HG03095 (cell line): Measurements from ENCODE around the gene C18orf63.
"Not testable (repeated sequence)": the region's sequence is repeated elsewhere in the genome, so short reads cannot be mapped to it uniquely, and the experiment has no call there.

ENCODE experiments used
- ATAC-seq: cut with Tn5 transposase; IDR thresholded peaks from one replicate; pipeline ENCODE4 v1.9.1; 2021; ENCODE audit warnings: moderate library complexity; ENCODE audit not compliant: unreplicated experiment

Gene C18orf63

DNA sequence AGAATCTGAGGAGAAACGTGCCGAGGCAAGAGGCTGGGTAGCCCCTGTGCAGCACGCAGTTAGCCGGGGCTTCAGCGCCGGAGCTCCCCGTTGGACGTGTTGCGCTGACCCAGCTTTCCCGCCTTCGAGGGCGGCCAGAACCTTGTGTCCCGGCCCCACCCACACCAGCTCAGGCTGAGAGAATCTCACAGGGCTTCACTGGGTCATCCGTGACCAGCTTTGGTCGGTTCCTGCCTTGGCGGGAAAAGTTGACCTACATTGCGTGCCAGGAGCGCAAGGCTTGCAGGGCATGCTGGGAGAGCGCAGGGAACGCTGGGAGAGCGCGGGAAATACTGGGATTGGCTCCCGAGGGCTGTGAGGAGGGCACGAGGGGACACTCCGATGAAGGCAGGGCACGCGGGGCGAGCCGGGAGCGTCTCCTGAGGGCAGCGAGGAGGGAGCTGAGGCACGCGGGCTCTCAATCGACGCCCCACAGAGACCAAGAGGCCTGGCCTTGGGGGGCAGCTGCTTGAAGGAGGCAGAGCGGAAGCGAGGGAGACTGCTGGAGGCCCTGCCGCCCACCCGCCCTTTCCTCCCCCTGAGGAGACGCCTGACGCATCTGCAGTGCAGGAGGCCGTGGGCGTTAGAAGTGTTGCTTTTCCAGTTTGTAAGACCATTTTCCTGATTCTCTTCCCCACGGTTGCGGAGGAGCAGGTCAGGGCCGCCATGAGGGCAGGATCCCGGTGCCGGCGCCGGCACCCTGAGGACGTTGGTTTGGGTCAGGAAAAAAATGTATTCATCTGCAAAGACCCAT, at the start of gene C18orf63:
TSS of gene C18orf63 (plus strand) at position 376 of the 793 bp plus-strand sequence. CDS start 2,027 bp downstream, outside the sequence.
- ATAC-seq: no peak

DNA sequence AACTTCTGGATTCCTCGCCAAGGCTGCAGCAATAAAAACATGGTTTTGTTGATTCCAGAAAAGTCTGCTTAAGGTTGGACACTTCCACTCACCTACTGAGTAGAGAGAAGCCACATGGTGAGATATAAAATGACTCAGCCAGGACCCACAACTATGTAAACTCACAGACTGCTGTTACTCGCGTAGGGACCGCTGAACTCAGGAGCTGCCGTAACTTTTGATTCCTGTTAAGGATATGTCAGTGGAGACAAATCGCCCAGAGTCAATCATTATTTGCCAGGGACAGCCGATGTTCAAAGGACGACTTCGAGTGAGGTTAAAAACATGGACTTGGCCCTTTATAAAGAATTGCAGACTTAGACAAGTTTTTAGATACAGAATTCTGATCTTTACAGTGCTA, 49.5 kb upstream of the C18orf63 start:
- no peak for ATAC-seq

DNA sequence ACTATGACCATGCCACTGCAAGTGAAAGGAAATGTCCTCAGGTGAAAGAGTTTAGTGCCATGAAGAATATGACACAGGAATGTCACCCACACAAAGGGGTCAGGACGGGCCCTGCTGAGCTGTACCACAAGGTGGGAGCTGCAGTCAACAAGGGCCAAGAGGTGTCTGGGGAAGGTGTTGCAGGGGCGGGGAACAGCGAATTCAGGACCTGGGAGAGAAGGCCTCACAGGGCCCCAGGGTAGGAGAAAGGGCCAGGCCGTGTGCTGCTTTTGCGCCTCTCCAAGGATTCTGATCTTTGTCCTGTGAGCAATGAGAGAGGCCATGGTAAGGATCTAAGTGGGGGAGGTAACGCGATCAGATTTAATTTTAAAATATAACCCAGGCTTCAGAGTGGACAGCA, 47.5 kb upstream of the C18orf63 start:
- no peak for ATAC-seq

DNA sequence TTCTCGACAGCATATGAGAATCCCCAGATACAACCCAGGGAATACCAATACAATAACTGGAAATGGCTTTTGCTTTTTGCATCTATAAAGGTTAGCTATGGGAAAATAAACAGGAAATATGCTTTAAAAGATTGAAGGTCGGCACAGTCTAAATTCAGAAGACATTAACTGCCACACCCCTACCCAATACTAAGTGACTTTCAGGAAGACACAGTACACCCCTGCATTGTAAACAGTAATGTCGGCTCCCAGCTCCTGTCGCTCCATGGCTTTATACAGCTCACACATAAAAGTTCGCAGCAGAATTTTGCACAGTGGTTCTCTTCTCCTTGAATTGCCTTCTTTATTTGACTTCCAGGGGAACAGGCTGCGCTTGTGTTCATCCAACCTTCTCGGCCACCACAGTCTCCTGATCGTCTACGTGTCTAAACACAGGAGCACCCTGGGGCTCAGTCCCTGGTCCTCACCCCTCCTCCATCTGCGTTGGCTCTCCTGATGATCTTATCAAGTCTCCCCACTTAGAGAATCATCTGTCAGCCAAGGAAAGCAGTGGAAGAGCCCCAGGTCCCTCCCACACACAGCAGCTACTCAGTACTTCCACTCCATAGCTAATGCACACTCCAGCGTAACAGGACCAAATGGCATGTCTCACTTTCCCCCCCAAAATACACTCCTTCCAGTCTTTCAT, 46.6 kb upstream of the C18orf63 start:
- ATAC-seq: no peak

DNA sequence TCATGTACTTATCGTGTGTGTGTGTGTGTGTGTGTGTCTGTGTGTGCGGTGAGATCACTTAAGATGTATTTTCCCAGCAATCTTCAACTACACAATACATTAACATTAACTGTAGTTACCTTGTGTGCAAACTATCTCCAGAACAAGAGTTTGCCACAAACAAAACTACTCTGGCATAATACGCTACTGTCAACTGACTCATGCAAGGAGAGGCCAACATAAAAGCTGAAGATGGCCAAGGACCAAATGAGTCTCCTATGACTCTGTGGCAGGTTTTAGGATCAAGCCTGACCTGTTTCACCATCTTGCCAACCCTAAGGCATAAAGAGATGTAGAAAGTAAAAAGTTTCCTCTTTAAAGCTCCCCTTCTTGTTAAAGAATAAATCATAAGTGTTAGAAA, 44.0 kb upstream of the C18orf63 start:
- no peak for ATAC-seq

DNA sequence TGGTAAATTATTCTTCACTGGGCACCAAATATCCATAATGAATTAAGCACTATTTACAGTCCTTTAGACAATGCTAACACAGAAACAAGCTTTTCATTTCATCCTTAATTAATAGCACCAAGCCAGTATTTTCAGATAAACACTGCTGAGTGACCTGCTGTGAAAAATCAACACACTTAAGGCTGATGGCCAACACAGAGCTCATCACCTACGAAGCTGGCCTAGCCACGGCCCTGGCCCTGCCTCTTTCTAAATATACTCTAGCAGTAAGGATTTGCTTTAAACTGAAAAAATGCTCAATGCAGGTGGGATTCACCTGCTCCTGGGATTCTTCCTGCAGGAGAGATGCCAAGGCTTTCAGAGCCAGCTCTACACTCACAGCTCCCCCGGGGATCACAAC, 42.2 kb upstream of the C18orf63 start:
- no peak for ATAC-seq

DNA sequence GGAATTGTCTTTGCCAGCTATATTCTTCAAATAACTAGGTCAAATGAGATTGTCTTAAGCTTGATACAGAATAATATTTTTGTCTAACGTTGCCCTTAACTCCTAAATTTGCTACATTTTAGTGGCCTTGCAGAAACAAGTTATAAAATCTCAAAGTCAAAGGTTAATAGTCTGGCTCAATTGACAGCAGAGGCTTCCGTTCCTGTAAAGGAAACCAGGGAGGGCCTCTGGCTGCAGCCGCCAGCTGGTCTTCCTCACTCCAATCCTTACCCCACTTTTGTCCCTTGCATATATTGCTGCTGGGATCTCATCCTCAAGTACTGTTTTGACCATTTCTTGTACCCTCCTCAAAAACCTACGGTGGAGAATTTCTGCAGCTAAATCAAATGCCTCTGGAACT, 40.9 kb upstream of the C18orf63 start:
- ATAC-seq: no peak

DNA sequence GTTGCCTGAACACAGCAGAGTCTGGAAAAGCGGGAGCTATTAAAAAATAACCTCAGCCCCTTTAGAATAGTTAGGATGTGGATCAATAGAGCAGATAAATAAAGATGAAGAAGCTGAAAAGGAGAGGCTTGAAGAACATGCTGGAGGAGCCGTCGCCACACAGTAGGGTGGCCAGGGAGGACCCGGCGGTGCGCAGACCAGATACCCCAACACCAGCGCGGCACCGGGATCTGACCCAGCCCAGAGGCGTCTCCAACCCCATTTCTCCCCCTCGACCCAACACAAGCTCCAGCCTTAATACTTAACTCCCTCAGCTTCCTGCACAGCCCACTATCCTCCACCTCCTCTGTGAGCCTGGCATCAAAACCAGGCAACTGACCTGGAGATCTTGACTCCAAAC, 39.9 kb upstream of the C18orf63 start:
- ATAC-seq: no peak

DNA sequence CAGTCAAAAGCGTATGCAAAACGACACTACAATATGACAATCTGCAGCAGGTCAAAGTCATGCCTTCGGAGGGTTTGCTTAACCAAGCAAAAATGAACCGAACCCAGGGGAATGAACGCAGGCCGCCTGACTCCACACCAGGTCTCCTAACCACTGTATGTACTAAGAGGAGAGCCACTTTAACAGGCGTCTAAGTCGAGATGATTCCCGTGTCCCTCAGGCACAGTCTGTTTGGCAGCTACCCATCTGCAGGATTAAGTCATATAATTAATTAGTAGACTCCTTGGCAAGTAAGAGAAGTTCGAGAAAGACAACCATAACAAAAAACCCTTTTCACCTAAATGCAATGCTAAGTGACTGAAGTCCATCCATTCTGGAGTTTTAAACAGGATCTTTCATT, 39.0 kb upstream of the C18orf63 start:
- no peak for ATAC-seq

DNA sequence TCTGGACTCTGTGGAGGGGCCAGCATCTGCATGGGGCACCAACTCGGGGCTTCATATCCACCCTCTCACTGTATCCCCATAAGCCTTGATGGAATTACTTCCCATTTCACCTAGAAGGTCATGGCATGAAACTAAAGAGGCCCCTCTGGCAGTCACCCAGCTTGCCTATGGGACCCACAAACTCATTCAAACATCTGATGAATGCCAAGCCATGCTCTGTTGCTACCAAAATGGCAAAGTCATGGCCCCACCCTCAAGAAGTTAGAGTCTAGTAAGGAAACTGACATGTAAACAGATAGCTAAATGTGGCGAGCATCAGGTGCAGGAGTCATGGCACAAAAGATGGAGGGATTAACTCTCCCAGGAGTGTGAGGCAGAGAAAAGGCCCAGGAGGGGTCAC, 38.3 kb upstream of the C18orf63 start:
- ATAC-seq: no peak

DNA sequence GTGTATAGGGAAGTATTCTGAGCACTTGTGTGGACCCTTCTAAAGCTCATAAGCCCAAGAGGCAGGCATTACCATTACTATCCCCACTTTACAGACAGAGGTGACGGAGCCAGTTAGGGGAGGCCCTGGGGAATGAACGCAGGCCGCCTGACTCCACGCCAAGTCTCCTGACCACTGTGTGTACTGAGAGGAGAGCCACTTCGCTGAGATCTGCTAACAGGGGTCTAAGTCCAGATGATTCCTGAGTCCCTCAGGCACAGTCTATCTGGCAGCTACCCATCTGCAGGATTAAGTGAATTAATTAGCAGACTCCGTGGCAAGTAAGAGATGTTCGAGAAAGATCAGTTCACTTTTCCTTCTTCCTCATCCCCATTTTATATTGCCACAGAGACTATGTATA, 37.6 kb upstream of the C18orf63 start:
- ATAC-seq: no peak

DNA sequence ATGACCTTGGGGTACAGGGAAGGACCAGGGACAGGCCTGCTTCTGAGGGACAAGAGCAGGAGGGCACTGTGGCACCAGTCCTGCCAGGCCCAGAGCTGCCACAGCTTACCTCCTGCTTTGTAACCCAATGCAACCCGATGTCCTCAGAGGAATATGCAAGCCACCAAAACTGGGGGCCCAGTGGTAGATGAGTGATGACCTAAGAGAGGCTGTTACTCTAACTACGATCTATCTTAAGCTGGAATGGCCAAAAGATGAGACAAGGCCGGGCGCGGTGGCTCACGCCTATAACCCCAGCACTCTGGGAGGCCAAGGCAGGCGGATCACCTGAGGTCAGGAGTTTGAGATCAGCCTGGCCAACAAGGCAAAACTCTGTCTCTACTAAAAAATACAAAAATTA, 36.7 kb upstream of the C18orf63 start:
- no peak for ATAC-seq

DNA sequence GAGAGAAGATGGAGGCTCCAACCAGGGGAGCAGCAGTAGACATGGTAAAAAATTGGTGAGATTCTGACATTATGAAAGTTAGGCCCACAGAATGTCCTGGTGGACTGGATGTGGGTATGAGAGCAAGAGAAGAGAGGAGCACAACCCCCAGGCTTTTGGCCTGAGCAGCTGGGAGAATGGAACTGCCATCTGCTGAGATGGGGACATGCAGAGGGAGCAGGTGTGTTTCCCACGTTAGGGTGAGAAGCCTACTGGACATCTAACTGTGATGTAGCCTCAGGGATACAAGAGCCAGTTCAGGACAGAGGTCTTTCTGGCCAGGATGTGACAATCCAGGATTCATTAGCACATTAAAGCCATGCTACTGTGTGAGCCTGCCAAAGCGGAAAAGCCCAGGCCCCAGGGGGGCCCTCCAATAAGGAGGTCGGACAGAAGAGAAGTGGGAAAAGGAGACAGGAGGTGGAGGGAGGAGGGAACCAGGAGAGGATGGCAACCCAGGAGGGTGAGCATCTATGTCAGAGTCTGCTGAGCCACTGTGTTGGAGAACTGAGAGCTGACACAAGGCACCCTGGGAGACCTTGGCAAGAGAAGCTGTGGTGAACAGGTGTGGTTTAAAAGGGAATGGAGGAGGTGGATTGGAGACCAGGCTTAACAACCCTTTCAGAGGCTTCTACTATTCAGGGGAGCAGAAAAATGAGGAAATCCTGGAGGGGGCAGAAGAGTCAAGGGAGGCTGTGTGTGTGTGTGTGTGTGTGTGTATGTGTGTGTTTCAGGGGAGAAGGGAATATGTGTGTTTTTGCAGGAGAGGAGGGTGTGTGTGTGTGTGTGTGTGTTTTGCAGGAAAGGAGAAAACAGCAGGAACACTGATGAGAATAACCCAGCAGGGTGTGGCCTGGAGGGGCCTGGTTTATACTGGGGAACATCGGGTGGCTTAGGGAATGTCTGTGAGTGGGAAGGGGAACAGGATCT, 34.3 kb upstream of the C18orf63 start:
- ATAC-seq: no peak

DNA sequence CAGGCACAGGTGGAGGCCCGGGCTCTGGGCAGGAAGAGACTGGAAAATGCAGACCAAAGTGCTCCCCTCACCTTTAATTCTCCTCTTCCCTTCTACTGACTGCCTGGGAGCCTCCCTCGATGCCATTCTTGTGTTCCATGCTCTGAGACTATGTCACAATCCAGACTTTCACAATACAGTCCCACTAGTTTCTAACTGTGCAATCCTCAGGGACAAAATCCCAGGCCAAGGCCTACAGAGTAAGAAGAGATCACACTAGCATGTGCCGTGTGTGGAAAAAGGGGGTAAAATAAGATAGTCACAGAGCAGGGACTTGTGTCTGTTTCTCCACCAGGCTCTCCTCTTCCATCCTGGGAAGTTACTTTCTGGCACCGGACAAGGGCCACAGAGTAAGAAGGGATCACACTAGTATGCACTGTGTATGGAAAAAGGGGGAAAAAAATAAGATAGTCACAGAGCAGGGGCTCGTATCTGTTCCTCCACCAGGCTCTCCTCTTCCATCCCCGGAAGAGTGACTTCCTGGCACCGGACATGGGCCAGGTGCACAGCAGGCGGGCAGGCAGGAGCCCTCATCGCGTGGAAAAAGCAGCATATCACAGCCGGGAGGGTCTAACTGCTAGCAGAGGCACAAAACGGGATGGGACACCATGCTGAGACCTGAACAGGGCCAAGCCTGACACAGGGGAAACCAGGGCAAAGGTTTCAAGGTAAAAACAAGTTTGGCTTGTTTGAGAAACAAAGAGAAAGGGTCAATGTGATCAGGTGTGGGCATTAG, 33.5 kb upstream of the C18orf63 start:
- ATAC-seq: no peak

DNA sequence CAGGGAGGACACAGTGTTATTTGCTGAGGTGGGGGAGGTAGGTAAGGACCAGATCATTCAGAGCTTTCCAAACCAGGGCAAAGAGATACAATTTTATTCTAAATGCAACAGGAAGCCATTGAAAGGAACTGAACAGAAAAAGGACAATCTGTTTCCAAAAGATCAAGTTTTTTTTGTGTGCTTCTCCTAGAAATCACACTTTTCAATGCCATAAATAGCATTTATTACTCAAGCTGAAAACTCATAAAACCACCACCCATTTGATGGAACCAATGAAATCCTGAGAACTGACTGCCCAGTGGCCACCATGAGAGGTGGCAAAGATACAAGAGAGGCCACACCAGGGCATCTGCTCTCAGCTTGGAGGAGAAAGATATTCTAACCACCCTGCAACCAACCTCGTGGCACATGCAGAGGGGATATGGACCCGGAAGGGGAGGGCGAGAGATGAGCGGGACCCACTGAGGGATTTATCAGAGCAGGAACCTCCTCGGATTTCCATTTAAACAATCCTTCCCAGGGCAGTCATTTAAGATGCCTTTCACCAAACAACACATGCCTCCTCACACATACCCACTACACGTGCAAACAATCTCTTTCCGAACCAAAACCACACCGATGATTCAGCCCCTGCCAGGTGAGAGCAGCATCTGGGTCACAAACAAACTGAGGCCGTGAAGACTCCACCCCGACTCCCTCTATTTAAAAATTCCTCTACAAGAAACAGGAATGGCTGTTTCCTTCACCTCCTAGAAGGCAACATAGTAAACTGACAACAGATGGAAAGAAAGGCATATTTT, 32.7 kb upstream of the C18orf63 start:
- ATAC-seq: no peak

DNA sequence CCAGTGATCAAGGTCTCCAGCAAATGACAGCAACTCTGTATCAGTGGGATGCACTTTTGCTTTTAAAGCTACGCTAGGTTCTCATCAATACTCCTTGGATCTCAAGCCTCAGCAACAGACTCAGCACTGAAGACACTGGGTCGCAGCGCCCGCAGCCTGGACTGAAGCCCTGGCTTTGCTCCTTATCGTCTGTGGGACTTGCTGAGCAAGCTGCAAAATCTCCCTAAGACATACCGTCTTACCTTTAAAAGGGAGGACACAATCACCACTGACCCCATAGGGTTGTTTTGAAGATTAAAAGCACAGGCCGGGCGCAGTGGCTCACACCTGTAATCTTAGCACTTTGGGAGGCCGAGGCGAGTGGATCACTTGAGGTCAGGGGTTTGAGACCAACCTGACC, 32.0 kb upstream of the C18orf63 start:
- ATAC-seq: no peak

DNA sequence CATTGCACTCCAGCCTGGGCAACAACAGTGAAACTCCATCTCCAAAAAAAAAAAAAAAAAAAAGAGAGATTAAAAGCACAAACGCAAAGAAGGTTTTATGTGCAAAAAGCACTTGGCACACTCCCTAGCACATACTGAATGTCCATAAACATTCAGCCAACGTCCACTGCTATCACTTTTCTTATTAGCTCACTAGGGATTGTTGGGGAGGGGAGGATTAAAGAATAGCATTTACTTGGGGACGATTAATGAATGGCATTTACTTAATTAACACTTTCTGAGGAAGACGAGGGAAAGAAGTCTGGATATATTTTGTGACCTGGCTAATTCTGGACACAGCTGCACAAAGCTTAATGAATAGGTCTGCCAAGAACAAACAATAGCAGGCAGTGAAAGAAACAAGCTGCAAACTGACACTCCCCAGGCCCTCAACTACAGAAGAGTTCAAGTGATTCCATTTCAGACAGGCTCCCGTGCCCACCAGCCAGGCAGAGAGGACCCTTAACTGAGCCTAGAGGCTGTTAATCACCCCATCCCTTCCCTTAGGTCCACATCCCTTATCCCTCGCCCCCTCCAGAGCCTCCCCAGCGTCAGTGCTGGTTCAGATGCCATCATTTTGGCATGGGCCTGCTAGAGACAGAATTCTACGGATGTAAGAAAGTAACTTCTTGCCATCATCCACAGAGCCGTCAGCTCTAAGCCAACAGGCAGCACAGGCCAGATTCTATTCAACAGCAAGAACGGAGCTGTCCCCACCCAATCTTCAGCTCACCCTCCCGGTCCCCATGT, 31.3 kb upstream of the C18orf63 start:
- no peak for ATAC-seq

DNA sequence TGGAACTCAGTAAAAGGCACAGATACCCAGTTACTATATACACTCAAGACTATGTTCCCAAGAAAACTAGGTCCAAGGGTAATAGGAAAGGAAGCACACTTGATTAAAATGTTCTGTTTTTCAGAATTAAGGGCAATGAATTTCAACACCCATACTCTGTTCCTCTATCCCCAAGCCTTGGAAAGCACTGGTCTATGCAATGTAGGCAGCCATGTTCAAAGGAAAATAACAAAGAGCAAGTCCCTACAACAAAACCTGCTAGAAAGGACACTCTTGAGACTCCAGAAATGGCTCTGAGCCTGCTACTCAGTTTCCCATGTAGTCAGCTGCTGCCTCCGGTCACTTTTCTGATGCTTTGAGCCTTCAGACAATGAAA, 30.7 kb upstream of the C18orf63 start:
- ATAC-seq: no peak

DNA sequence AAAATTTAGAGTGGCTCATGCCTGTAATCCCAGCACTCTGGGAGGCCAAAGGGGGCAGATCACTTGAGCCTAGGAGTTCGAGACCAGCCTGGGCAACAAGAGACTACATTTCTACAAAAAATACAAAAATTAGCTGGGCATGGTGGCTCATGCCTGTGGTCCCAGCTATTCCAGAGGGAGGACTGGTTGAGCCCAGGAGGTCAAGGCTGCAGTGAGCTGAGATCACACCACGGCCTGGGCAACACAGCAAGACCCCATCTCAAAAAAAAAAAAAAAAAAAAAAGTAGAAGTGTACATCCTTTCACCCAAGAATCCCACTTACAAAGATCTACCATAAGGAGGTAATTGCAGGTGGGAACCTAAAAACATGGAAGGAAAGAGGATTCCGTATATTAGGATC, 30.1 kb upstream of the C18orf63 start:
- ATAC-seq: not testable (repeated sequence)
